Calu3 (cell line): ENCODE measurements around the gene LRRN2. TPM values are rescaled to one million over a fixed set of nuclear protein-coding genes. Genes with fewer than 3 reads are reported as not detected.

Experiments
- BruUV-seq: library from RNA; stranded (reverse); fragments of 400-500 nt; replicated peaks from 2 replicates; lab custom pipeline; 2021; lab: Mats Ljungman, UMichigan
- CTCF ChIA-PET: fragments of 300-600 bp; sonication (Branson Sonifier 250); formaldehyde crosslinking; loops from one replicate; lab custom pipeline; 2022; ENCODE audit warnings: antibody characterized with exemption; lab: Charles Lee
- DNase-seq: peaks from one replicate; pipeline ENCODE4 v3.0.0; 2022
- H3K27ac Mint-ChIP-seq: one replicate; pipeline ENCODE4 v1.8.0; 2022; ENCODE audit warnings: mixed read lengths; ENCODE audit not compliant: unreplicated experiment
- H3K27me3 Mint-ChIP-seq: one replicate; pipeline ENCODE4 v1.8.0; 2022; ENCODE audit warnings: mixed read lengths; ENCODE audit not compliant: unreplicated experiment
- H3K36me3 Mint-ChIP-seq: one replicate; pipeline ENCODE4 v1.8.0; 2022; ENCODE audit warnings: mild to moderate bottlenecking, moderate library complexity, mixed read lengths; ENCODE audit not compliant: insufficient read depth, unreplicated experiment
- H3K4me1 Mint-ChIP-seq: one replicate; pipeline ENCODE4 v1.8.0; 2022; ENCODE audit warnings: mild to moderate bottlenecking, low read depth, mixed read lengths; ENCODE audit not compliant: unreplicated experiment
- H3K4me3 Mint-ChIP-seq: one replicate; pipeline ENCODE4 v1.8.0; 2022; ENCODE audit warnings: mild to moderate bottlenecking, low read depth, moderate library complexity, mixed read lengths; ENCODE audit not compliant: unreplicated experiment
- H3K9me3 Mint-ChIP-seq: one replicate; pipeline ENCODE4 v1.8.0; 2022; ENCODE audit warnings: low read depth, mixed read lengths; ENCODE audit not compliant: unreplicated experiment
- CTCF ChIP-seq: fragments of 200-600 bp; IDR thresholded peaks from one replicate; pipeline ENCODE4 v1.8.0; 2022; ENCODE audit warnings: antibody characterized with exemption; ENCODE audit not compliant: unreplicated experiment
- intact Hi-C: fragments of 100-400 bp; cut with micrococcal nuclease; formaldehyde crosslinking; loops from one replicate; pipeline ENCODE4 v1.10.0; 2022; ENCODE audit not compliant: unreplicated experiment
- total RNA-seq: library from RNA; stranded (reverse); gene quantifications from 2 replicates; pipeline ENCODE4 v1.2.3, GENCODE V29; 2022

LRRN2 gene
- total RNA-seq, 1 experiment from 2014 or later: not detected

DNA sequence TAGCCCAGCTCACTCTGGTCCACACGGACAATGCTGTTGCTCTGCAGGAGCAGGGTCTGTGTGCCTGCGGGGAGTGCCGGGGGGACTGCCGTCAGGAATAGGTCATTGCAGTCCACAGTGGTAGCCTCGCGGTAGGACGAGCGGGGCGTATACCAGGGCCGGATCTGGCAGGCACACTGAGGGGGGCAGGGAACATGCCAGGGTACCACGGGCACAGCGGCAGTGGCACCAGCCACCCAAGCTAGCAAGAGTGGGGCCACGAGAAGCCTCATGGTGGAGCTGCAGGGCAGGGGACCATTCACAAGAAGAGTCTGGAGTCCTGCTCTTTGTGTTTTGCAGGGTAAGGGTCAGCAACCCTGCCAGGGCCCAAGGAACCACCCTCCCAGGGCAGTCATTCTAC, 65.8 kb downstream of the LRRN2 start:
- no peak overlapping the region for H3K27ac Mint-ChIP-seq
- BruUV-seq: no TSS peak
- no peaks in the 10 kb centered on the region for H3K36me3 Mint-ChIP-seq
- H3K9me3 Mint-ChIP-seq: no peaks in the 10 kb centered on the region
- H3K4me3 Mint-ChIP-seq: no peak overlapping the region
- H3K27me3 Mint-ChIP-seq: peaks cover 28% of the 10 kb centered on the region
- no peak for DNase-seq
- CTCF ChIA-PET: interaction anchor here (0.5 kb wide), 1 partner anchor 8 kb away, joined by 3 read pairs; no protein-coding TSS in a partner anchor
- H3K4me1 Mint-ChIP-seq: peaks cover 42% of the 10 kb centered on the region
- no peak for TF ChIP-seq CTCF
- intact Hi-C loops: loop anchor here (10.0 kb wide), 1 partner anchor 75 kb away; no protein-coding TSS in a partner anchor

GRCh38 chr1:204618148-204618760, 67.3 kb downstream of the LRRN2 start:
- no TSS peak for BruUV-seq
- H3K27ac Mint-ChIP-seq: no peak overlapping the region

DNA sequence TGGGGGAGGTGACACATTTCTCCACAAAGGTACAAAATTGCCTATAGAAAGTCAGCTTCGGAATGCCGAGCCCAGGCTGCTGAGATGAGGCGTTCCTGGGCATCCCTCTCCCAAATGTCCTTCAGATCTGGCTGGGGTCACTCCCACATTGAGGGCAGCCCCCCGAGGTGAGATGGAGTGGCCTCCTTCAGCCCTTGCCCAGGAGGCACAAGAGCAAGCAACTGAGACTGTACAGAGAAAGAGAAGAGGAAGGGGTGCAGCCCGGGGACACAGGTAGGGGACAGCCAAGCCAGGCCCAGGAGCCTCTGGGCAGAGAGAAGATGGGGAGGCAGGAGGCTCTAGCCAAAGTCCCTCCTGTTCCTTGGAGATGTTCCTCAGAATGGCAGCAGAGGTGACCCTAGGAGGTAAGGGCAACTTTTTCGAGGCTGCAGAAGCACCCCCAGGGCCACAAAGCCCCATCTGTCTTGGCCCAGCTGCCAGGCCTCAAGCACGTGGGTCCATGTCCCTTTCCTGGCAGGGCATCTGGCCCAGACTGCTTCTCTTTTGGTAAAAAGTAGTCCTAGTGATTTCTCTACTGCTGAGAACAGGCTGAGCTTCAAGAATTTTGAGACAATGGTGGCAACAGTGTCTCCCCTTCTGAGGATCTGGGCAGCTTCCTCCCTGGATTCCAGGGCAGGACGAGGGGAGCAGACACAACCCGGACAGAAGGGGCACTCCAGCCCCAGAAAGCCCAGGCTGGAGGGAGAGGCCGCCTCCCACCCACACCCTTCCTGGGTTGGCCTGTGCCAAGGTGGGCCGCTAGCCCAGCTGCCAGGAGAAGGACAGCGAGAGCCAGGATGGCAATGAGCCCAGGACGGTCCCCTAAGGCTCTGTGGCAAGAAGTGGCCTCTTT, 68.0 kb downstream of the LRRN2 start:
- Mint-ChIP-seq H3K4me3 (no peak overlapping the region), H3K27ac (no peak overlapping the region), H3K4me1 (peaks cover 24% of the 10 kb centered on the region), H3K27me3 (peaks cover 44% of the 10 kb centered on the region), H3K36me3 (no peaks in the 10 kb centered on the region), H3K9me3 (no peaks in the 10 kb centered on the region)
- intact Hi-C loops: no loop called here
- CTCF ChIA-PET: interaction anchor here (0.5 kb wide), 1 partner anchor 29 kb away, joined by 3 read pairs; no protein-coding TSS in a partner anchor
- no peak for DNase-seq
- TF ChIP-seq CTCF: no peak
- BruUV-seq: no TSS peak

More at GRCh38 chr1:204618148-204618760, 67.3 kb downstream of the LRRN2 start:
- H3K4me3 Mint-ChIP-seq: no peak overlapping the region
- H3K9me3 Mint-ChIP-seq: no peaks in the 10 kb centered on the region
- H3K4me1 Mint-ChIP-seq: peaks cover 32% of the 10 kb centered on the region
- H3K36me3 Mint-ChIP-seq: no peaks in the 10 kb centered on the region
- H3K27me3 Mint-ChIP-seq: peaks cover 36% of the 10 kb centered on the region
- intact Hi-C loops: no loop called here
- CTCF ChIA-PET: interaction anchor here (0.5 kb wide), 1 partner anchor 30 kb away, joined by 3 read pairs; no protein-coding TSS in a partner anchor
- TF ChIP-seq CTCF: no peak
- DNase-seq: no peak

DNA sequence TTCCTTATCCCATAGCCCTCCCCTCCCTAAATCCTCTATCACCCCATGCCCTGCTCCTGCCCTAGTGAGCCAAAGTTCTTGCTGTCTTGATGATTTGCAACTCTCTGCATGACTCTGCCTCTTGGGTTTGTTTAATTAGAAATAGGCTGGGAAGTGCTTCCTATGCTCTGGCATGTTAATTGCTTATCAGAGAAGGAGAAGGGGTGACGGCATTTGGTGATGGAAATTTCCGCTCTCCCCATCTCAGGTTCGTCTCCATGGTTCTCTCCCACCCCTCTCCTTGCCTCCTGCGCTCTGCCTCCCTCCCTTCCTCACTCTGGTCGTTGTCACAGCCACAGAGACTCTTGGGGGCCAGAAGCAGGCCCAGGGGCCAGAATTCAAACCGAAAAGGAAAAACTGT, 68.9 kb downstream of the LRRN2 start:
- H3K36me3 Mint-ChIP-seq: no peaks in the 10 kb centered on the region
- no TSS peak for BruUV-seq
- TF ChIP-seq CTCF: no peak
- H3K9me3 Mint-ChIP-seq: no peaks in the 10 kb centered on the region
- CTCF ChIA-PET: no interaction called here
- peaks cover 52% of the 10 kb centered on the region for H3K27me3 Mint-ChIP-seq
- peaks cover 16% of the 10 kb centered on the region for H3K4me1 Mint-ChIP-seq
- no peak overlapping the region for H3K27ac Mint-ChIP-seq
- H3K4me3 Mint-ChIP-seq: no peak overlapping the region
- intact Hi-C loops: no loop called here
- DNase-seq: no peak
